Measurements from ENCODE around the gene PXT1.

The PXT1 gene

DNA sequence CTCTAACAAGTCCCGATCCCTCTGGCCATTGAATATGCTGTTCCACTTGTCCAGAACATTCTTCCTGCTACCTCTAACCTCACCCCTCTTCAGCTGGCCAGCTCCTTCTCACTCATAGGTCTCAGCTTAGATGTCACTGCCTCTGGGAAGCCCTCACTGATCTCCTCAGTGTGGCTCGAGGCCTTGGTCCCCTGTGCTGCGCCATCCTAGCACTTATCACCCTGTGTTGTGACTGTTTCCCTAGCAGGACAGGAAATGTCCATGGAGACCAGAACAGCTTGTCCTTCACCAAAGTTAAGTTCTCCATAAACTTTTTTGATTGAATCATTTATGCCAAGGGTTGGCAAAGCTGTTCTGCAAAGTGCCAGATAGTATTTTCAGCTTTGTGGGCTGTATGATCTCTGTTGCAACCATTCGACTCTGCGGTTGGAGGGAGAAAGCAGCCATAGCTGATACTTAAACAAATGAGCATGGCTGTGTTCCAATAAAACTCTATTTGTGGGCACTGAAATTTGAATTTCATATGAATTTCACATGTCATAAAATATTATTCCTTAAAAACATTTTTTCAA, 99.5 kb downstream of the PXT1 start:
- no peak for DNase-seq

DNA sequence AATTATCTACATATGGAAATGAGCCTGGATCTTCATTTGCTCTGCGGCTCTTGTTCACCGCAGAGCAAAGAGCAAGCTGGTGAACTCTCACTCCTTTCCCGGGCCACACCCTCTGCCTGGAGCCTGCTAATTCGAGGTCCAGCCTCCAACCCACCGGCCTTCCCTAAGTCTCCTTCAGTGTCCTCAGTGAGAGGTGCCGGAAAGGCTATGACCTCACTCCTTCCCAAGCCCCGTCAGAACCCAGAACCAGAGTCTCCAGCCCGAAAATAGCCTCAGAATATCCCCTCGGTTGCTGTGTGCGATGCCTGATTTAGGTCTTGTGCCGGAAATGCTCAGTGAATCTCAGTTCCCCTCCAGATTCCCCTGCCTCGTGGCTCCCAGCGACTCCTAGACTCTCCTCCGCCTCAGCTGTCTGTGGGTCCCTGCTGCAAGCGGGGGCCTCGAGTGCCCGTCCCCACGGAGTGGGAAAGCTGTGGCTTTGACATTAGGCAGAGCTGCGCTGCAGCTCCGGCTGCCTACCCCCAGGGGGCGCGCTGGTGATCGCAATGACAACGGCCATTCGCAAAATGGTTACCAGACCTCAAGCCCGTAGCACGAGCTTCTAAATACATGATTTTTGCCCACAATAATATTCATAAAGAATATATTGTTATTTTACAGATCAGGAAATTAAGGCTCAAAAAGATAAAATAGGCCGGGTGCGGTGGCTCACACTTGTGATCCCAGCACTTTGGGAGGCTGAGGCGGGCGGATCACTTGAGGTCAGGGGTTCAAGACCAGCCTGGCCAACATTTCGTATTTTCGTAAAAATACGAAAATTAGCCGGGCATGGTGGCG, 101.8 kb downstream of the PXT1 start:
- DNase-seq: peak in 5 of 6 experiments; percentile 57 to 71 (median 60)

Measured in stimulated activated naive CD4-positive, alpha-beta T cell (primary cell).